ENCODE results near the gene CYBRD1.

DNA sequence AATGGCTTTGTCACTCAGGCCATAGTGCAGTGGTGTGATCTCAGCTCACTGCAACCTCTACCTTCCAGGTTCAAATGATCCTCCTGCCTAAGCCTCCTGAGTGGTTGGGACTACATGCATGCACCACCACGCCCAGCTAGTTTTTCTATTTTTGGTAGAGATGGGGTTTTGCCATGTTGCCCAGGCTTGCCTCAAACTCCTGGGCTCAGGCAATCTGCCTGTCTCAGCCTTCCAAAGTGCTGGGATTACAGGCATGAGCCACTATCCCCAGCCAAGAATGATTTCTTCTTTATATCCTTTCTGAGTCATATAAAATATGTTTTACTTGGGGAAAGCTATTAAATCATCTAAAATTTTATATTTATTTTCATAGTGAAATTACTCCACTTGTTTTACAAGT, 61.3 kb downstream of the CYBRD1 start:
- TF ChIP-seq, protein P1, sequence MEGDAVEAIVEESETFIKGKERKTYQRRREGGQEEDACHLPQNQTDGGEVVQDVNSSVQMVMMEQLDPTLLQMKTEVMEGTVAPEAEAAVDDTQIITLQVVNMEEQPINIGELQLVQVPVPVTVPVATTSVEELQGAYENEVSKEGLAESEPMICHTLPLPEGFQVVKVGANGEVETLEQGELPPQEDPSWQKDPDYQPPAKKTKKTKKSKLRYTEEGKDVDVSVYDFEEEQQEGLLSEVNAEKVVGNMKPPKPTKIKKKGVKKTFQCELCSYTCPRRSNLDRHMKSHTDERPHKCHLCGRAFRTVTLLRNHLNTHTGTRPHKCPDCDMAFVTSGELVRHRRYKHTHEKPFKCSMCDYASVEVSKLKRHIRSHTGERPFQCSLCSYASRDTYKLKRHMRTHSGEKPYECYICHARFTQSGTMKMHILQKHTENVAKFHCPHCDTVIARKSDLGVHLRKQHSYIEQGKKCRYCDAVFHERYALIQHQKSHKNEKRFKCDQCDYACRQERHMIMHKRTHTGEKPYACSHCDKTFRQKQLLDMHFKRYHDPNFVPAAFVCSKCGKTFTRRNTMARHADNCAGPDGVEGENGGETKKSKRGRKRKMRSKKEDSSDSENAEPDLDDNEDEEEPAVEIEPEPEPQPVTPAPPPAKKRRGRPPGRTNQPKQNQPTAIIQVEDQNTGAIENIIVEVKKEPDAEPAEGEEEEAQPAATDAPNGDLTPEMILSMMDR (conservative IDR thresholded peaks at IDR 0.05 in 1 of 2, IDR thresholded peaks at IDR 0.05 in 1 of 2; ENCODE audit: extremely low read depth in 1 of 2, insufficient read depth in 1 of 2, low read depth in 1 of 2, low read length in 2 of 2) = no peak
- no peak for TF ChIP-seq EZH2 (IDR thresholded peaks at IDR 0.05; ENCODE audit: borderline replicate concordance, low read length)
